ENCODE measurements around the gene PTPRD.

The PTPRD gene

DNA sequence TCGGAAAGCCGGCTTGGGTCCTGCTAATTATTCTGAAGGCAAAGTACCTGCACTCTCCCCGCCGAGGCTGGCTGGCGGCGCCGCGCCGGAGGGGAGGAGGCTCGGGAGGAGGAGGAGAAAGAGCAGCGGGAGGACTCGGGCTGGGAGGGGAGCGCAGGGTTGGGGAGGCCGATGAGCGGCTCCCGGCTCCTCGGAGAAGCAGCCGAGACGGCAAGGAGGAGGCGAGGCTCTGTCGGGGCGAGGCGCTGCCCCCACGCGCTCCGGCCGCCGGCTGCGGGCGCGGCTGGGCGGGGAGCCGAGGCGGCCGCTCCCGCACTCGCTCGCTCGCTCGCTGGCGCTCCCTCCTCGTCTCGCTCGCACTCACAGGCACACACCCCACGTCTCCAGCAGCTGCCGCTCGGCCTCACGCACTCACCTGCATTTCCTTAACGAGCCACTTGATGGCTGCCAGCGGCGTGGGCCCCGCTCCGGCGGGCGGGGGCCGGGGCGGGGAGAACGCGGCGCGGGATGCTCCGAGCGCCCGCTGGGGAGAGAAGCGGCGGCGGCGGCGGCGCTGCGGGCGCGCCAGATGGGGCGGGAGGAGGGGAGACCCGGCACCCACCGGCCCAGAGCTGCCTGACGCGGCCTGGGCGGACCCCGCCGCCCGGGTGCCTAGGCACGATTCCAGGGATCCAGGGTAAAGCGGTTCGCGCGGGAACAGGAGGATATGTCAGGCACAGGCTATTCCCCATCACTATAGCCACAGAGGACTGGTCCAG, at the start of gene PTPRD:
PTPRD (minus strand) TSS at position 362 of the 758 bp plus-strand sequence.
- DNase-seq: no peak

DNA sequence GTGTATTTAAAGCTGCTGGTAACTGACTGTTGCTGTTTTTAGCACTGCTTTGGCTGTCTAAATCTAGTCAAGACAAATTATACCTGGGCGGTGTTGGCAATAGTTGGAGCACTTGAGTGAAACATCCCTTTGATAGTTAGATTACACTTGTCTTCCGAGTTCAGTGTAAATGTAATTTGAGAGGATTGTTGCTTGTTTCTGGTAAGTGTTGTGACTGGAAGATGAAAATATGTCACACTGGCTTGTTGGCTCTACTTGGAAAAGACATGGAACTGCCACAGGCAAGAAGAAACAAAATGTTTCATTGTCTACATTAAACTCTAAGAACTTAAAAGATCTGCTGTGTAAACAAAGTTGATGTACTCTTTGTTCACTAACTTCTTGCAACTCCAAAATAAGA, 49.2 kb upstream of the PTPRD start:
- no peak for DNase-seq

DNA sequence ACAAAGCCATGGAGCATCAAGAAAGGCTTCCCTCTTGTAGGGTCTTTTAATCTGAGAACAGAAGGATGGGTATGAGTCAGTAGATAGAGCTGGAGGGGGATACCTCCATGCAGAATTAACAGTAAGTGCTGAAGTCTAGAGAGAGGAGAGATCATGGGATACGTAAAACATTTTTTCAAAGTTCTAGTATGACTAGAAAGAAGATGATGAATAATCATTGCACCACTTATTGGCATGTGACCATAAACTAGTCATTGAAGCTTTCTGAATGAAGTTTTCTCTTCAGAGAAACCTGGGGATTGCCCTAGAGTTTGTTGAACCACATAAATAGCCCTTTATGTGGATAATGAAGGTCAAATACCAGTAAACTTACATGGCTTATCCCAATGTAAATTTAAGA, 48.6 kb upstream of the PTPRD start:
- no peak for DNase-seq

DNA sequence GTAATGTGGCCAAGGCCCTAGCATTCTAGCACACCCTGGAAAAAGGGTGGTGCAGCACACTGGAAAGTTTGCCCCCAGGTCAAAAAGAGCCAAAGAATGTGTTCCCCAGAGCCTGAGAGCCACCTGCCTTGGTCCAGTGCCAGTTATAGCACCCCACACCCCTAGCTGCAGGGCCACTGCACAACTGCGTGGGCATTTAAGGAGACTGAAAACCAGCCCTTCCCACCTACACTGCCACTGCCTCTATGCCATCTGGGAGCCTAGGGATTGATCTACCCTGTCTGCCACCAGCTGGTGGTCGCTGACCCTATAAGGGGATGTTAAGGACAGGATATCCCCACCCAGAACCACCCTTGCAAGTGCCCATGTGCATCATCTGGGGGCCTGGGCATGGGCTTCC, 38.2 kb upstream of the PTPRD start:
- no peak for DNase-seq

DNA sequence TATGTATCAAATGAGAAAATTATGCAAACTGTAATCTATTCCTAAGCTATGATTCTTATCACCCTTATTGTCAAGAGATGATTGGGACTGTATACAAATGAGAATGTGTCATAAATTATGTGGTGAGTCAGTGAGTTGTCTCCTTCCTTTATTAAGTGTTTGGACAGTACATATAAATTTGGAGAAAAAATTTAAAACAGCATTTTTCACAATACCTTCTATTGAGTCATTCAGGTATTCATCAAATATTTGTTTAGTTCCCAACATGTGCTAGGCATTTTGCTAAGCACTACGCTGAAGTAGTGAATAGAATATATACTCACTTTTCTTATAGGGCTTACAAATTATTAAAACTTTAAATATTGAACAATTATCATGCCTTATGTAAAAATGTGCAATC, 36.3 kb upstream of the PTPRD start:
- DNase-seq: no peak

DNA sequence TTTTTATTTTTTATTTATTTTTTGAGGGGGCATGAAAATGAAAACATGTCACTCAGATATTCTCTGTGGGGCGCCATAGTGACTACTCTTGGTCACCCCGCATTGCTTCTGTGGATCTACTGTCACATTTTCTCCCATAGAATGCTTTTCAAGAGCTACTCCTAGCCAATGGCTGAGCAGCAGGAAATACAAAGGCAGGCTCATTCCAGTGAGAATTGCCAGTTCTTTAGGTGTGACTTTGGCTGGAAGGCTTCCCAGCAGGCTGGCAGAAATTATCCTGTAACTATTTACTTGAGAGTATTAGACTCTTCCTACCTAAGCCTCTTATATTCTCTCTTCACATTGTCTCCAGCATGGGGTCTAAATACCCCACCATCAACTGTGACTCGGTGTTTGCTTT, 21.0 kb upstream of the PTPRD start:
- DNase-seq: no peak

DNA sequence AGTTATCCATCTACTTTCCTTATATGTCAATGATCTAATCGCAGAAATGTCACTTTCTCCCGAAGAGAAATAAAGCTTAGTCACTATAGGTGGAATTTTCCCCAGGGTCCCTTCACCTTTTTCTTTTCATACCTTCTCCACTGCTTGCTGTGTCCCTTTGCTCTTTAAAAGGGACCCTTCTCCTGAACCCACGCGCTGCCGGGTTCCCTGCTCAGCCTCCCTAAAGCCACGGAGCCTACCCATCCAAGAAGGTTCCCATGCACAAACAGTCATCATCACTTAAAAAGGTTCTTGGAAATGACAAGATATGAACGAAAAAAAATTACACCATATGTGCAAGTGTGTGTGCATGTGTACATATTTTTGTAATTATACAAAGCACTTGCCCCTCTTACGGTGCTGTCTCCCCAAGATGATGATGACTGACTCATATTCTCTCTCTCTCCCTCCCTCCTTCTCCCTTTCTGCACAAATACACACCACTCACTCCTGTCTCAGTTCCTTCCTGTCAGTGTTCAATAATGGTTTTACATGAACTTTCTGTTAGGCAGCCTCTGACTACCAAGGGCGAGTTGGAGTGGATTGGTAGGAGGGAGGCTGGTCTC, 1.5 kb upstream of the PTPRD start:
- DNase-seq: no peak

DNA sequence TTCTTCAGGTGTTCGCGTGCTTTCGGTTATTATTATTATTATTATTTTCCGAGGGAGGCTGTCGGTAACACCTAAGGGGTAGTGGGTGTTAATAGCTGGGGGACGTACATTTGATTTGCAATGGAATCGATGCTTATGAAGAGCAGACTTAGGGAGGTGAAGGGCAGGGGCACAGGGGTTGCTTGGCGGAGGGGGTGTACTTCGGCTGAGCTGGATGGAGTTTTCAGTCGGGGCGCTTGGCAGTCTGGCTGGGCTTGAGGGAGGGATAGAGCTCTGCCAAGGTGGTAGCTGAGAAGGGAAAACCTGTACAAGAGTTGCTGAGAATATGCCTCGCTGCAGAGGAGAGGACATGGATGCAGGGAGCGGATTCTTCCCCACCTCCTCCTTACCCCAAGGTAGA, 617 bp upstream of the PTPRD start:
- DNase-seq: no peak

DNA sequence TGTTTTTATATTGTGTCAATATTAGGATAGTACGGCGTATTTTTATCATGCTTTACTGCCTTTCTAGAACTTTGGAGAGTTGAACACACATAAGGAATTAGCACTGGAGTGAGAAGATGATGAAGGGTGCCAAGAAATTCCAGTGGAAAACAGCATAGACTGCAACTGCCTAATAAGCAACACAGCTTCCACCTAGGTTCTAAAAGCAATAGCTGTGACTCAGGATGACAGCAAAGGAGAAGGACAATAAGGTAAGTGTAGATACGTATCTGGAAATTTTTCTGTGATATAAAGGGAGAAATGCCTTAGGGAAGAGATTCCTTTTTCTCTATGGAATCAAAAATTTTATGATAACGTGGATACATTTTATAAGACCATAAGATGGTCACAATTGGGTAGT, 7.4 kb downstream of the PTPRD start:
- DNase-seq: no peak

DNA sequence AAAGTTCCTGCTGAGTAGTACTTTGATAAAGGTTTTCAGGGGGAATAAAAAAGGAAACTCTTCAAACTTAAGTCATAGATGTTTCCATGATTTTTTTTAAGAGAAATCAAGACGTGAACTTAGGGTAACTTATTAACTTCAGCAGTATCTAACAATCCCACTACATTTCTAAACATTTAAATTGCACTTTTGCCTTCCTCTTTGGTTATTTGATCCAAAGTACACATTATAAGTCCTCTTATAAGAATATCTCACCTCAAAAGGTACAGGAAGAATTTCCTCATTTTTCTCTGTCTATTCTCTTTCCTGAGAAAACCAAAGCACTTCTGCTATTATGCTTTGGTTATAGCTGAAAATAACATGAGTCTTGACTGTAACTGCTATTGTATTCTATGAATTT, 7.9 kb downstream of the PTPRD start:
- no peak for DNase-seq

DNA sequence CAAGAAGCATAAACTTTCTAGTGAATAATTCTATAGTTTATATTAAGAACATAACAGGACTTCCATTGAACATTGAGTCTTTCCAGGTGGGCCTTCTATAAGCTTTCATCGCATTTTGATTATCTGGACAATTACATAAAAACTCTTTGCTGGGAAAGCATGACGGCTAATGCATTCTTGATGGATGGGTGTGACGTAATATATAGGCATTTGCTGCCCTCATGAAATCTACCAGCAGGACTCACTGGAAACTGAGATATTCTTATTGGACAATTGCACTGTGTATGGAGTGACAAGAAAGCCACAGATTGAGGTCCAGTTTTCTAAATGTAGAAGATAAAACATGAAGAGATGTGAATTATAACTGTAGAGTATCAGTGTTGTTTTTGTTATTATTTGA, 15.0 kb downstream of the PTPRD start:
- no peak for DNase-seq

DNA sequence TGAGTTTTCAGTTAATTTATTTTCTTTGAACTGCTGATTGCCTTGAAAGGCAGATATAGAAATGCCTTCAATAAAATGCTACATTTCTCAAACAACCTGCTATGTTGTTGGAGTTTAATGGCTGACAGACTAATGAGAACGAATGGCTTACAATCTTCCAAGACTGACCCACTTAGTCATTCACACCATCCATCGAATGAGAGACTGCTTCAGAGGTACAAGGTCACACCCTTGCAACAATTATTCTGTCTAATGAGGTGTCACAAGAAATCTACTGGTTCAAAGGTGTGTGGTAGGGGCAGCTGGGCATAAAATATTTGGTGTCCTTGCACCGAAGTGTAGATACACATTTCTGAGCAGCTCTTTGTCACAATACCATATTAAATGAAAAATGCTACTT, 18.3 kb downstream of the PTPRD start:
- no peak for DNase-seq

DNA sequence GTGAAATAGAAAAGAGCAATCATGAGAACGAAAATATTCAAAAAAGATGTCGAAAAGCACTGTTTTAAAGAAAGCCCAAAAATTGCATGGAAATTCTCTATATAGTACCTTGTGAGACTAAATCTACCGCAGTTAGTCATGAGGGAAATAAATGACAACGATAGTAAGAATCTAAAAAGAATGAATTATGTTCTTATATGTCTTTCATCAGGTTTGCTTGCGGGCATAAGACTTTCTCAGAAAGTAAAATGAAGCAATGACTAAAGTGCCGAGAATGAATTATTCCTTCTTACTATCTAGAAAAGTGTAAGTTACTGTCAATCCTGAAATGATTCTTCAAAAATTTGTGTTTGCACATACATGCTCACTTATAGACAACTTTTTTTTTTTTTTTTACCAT, 26.4 kb downstream of the PTPRD start:
- no peak for DNase-seq

DNA sequence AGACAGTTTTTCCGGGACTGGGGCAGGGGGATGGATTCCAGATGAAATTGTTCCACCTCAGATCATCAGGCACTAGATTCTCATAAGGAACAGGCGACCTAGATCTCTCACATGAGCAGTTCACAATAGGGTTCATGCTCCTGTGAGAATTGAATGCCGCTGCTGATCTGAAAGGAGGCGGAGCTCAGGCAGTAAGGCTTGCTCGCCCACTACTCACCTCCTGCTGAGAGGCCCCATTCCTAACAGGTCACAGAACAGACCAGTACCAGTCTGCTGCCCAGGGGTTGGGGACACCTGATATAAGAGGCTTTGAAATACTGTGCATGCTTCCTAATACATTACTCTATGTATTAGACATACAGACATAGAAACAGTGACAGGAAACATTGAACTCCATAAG, 41.1 kb downstream of the PTPRD start:
- no peak for DNase-seq

DNA sequence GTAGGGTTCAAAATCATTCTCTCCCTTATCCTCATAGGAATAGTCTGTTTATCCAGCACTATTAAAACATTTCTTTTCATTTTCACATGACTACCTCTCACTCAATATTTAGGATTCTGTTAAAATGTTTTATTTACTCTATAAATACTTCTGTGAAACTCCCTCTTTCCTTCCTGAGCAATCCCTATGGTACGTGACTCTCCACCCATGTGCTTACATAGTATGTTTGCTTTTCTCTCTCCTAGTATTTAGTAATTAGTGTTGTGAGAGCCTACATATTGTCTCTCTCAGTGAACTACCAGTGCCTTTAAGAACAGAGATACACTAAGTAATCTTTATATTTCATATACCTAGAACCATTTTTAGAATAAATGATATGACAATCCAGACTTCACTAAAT, 46.0 kb downstream of the PTPRD start:
- no peak for DNase-seq

DNA sequence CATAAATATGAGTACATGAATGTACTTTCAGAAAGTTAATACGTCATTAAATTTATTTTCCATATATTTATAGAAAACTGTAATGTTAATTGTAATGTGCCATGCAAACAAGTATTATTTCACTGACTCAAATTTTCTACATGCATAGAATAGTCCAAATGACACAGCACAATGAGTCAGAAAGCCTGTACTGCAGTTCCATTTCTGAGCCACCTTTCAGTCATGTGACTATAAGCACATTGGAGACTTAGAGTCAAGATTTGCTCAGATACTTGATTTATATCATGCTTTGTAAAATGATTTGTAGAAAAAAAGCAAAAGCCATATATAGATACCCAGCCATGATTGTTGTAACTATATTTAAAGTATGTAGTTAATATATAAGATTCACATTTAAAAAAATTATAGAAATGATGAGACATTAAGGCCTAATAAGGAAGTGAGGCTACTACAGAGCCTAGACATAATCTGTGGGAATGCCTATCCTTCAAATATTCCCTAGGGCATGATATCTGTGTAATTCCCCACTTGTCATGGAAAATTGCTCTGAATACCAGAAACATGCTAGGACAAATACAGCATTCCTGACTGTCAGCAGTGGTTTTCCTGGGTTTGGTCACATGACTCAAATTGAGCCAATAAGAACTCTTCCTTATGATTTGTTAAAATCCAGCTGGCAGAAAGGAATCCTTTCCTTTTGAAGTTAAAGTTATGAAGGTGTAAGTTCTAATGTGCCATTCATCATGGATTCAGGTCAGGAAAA, 50.0 kb downstream of the PTPRD start:
- no peak for DNase-seq

DNA sequence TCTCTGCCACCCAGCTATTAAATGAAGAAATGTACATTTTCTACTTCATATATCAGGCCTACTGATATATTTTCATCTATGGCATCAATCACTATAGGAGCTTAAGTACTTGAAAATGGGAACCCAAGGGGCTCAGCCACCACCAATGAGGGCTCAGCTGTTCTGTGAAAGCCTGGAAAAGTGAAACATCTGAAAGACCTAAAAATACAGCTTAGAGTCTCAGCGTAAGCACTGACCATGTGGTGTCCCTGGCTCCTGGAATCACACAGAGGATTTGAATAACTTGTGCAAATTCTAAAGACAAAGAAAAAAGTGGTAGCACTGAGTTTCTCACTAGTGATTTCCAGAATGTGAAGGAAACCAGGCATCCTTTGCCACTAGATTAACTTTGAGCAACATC, 64.5 kb downstream of the PTPRD start:
- DNase-seq: no peak

DNA sequence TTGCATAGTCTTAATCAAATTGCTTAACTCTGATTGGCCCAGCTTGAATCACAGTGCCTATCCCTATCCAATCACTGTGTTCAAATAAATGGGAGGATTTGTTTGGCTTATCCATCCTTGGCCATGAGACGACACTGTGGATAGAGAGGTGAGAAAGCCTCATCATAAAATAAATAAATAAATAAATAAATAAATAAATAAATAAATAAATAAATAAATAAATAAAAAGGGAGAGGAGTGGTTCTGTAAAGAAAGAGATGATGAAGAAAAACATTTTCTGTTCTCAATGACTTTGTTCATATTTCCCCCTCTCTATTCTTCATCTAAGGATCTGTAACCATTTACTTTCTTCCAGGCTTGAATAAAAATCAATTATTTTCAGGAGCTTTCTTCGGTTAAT, 74.7 kb downstream of the PTPRD start:
- DNase-seq: no peak

DNA sequence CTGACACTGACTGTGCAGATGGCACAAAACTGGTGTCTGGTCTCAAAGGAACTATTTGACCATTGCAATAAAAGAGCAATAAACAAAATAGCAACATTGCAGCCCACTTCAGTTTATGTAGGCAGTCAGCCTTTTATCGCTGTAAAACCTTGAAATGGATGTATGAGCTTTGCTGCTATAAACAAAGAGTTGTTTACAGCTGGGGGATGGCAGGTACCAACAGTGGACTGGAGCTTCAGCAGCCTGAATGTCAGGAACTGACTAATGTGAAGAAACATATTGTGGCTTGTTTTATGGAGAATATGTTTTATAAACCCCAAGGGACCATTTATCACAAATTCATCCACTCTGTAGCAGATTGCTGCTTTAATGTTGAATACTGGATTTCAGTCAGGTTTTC, 78.0 kb downstream of the PTPRD start:
- DNase-seq: no peak

DNA sequence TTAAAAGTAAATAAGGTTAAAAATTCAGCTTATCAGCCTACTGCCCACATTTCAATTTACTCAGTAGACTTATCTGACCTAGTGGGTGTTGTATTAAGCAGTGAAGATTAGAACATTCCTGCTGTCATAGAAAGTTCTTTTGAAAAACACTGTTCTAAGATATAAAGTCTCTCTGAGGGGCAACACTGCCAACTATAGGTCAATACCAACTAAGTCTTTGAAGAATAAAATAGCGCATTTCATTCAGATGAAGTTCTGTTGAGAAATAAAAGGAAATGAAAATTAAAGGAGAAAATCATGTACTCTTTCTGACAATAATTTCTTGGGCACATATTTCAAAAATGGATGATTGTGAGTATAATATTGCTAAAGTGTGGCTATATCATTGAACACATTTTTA, 86.8 kb downstream of the PTPRD start:
- no peak for DNase-seq

DNA sequence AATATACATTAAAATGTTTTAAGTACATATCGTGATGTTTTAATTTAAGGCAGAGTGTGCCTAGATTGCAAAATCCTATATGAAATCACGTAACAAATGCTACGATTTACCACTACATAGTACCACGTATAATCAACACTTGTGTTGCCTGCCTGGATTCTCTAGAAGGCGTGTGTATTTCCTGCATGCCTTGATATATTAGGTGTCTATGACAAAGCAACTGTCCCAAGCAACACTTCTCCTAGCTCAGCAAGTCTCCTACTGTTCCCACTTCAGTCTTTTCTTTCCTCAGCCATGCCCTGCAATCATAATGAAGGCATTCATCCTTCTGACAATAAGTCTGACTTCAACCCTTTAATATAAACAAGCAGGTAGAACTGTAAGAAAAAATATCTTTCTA, 89.6 kb downstream of the PTPRD start:
- no peak for DNase-seq

DNA sequence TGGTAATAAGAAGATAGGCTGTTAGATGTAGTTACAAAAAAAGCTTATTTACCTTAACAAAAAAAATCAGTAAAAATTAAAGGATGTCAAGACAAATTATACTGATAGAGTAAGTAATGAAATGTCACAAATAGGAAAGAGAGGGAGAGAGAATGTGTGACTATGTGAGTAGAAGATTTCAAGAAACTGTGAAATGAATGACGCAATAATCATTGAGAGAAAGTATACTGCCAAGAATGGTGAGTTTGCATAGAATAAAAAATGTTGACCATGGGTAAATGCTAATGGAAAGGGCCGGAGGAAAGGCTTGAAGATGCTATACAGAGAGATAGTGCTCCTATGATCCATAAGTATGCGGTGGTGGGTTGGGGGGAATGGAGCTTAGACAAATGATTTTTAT, 100.7 kb downstream of the PTPRD start:
- no peak for DNase-seq

DNA sequence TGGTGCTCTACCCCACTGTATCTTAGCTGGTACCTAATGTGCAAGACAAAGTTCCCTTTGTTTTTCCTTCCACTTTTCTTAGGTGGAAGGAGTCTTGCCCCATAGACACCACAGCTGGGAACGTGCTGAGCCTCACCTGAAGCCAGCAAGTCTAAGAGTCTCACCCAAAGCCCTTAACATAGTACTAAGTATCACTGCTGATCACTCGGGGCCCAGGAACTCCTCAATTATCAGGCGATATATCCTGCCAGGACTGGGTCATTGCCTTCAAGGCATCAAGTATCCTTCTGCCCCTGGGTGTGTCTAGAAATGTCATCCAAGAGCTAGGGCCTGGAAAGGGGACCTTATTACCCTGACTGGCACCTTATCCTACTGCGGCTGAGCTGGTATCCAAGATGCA, 123.9 kb downstream of the PTPRD start:
- DNase-seq: no peak

DNA sequence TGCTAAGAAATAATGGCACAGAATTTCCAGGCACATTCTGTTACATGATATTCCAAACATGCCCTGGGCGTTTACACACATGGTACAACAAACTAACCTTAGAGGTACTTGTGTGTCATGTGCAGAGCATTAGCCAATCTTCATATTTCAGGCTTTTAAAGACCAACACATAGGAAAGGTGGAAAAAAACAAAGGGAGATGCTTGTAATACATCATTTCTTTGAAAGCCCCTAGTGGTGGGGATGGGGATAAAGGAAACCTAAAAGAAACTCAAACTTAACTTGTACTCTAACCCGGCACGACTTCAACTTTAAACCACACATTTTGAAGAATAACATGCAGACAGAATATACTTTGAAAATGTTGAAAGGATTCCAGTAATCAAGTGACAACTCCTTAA, 133.6 kb downstream of the PTPRD start:
- no peak for DNase-seq
